Activated CD8-positive, alpha-beta memory T cell treated with anti-CD3 and anti-CD28 coated beads for 36 hours (primary cell): ENCODE measurements around the gene HINT3. TPM values are rescaled to one million over a fixed set of nuclear protein-coding genes. Genes with fewer than 3 reads are reported as not detected.

ENCODE experiments used
- CTCF ChIA-PET: fragments of 350-600 bp; sonication (Branson Sonifier 250); formaldehyde crosslinking; loops from one replicate; lab custom pipeline; 2021; ENCODE audit warnings: antibody characterized with exemption; lab: Charles Lee
- POLR2A ChIA-PET: fragments of 350-600 bp; sonication (Branson Sonifier 250); formaldehyde crosslinking; loops from one replicate; lab custom pipeline; 2021; ENCODE audit warnings: antibody characterized with exemption; lab: Charles Lee
- total RNA-seq, 2 experiments: library from RNA; stranded (reverse); gene quantifications; one replicate each; pipeline ENCODE4 v1.2.3, GENCODE V29; 2021

HINT3 gene
- total RNA-seq, 2 experiments from 2014 or later = 10.3 TPM

- POLR2A ChIA-PET = interaction anchor here (0.6 kb wide), 2 partner anchors 158 to 165 kb away, joined by 4 to 5 read pairs; no protein-coding TSS in a partner anchor
- CTCF ChIA-PET = no interaction called here
These were observed 26.8 kb downstream of the HINT3 start for GRCh38 chr6:125983246-125983945.

GRCh38 chr6:125984311-125984710 lies 27.7 kb downstream of the HINT3 start:
- ChIA-PET CTCF (interaction anchor here (0.6 to 1.2 kb wide), 3 partner anchors 9 to 358 kb away, joined by 3 to 6 read pairs (median 3); partner anchors contain the start of gene HINT3), POLR2A (no interaction called here)

GRCh38 chr6:125985522-125985921 lies 29.0 kb downstream of the HINT3 start:
- ChIA-PET CTCF (interaction anchor here (0.8 to 1.9 kb wide), 5 partner anchors 12 to 204 kb away, joined by 3 to 11 read pairs (median 4); partner anchors contain the start of gene NCOA7), POLR2A (interaction anchor here (1.7 to 1.9 kb wide), 2 partner anchors 196 to 205 kb away, joined by 10 to 23 read pairs; partner anchors contain the start of gene NCOA7)

GRCh38 chr6:125985979-125986300 lies 29.4 kb downstream of the HINT3 start:
- POLR2A ChIA-PET = interaction anchor here (1.7 to 2.0 kb wide), 3 partner anchors 29 to 205 kb away, joined by 7 to 23 read pairs (median 10); partner anchors contain the start of gene NCOA7
- CTCF ChIA-PET = interaction anchor here (0.8 to 1.9 kb wide), 6 partner anchors 10 to 205 kb away, joined by 3 to 11 read pairs (median 4); partner anchors contain the start of gene NCOA7

- CTCF ChIA-PET = interaction anchor here (0.7 to 1.9 kb wide), 7 partner anchors 9 to 205 kb away, joined by 3 to 11 read pairs (median 4); partner anchors contain the start of gene NCOA7
These were observed 29.9 kb downstream of the HINT3 start, which contains the start of gene TRMT11 for GRCh38 chr6:125986301-125987025. TSS of gene TRMT11 (plus strand) at chr6:125986540. CDS start at chr6:125986551, 11 bp downstream.

GRCh38 chr6:125987026-125987617 lies 30.6 kb downstream of the HINT3 start:
- CTCF ChIA-PET = interaction anchor here (0.7 to 1.9 kb wide), 5 partner anchors 9 to 206 kb away, joined by 3 to 11 read pairs (median 4); partner anchors contain the start of gene NCOA7
- POLR2A ChIA-PET = interaction anchor here (1.0 to 2.0 kb wide), 4 partner anchors 30 to 206 kb away, joined by 3 to 23 read pairs (median 8); partner anchors contain the start of genes HINT3 and NCOA7

More at GRCh38 chr6:125986301-125987025, 29.9 kb downstream of the HINT3 start, which contains the start of gene TRMT11:
- POLR2A ChIA-PET = interaction anchor here (1.0 to 2.0 kb wide), 4 partner anchors 29 to 205 kb away, joined by 3 to 23 read pairs (median 8); partner anchors contain the start of genes HINT3 and NCOA7

- POLR2A ChIA-PET = no interaction called here
- CTCF ChIA-PET = no interaction called here
These were observed 31.7 kb downstream of the HINT3 start for GRCh38 chr6:125988280-125988679.

GRCh38 chr6:125989631-125990030 lies 33.1 kb downstream of the HINT3 start:
- CTCF ChIA-PET = interaction anchor here (0.7 kb wide), 1 partner anchor 9 kb away, joined by 4 read pairs; no protein-coding TSS in a partner anchor
- POLR2A ChIA-PET = no interaction called here

GRCh38 chr6:125991653-125992052 lies 35.1 kb downstream of the HINT3 start:
- ChIA-PET POLR2A (no interaction called here), CTCF (no interaction called here)

GRCh38 chr6:125994670-125995488 lies 38.3 kb downstream of the HINT3 start:
- CTCF ChIA-PET = interaction anchor here (1.1 to 1.3 kb wide), 2 partner anchors 39 to 681 kb away, joined by 3 to 4 read pairs; partner anchors contain the start of gene HINT3
- POLR2A ChIA-PET = no interaction called here

- CTCF ChIA-PET = interaction anchor here (0.6 kb wide), 1 partner anchor 10 kb away, joined by 4 read pairs; the partner anchor contains the start of gene TRMT11
These were observed 39.5 kb downstream of the HINT3 start for GRCh38 chr6:125995972-125996580.

GRCh38 chr6:126002755-126003679 lies 46.4 kb downstream of the HINT3 start:
- ChIA-PET CTCF (no interaction called here), POLR2A (no interaction called here)

More at GRCh38 chr6:125995972-125996580, 39.5 kb downstream of the HINT3 start:
- POLR2A ChIA-PET = no interaction called here

GRCh38 chr6:126007800-126008199 lies 51.2 kb downstream of the HINT3 start:
- ChIA-PET CTCF (no interaction called here), POLR2A (no interaction called here)

- CTCF ChIA-PET = no interaction called here
- POLR2A ChIA-PET = no interaction called here
These were observed 53.5 kb downstream of the HINT3 start for GRCh38 chr6:126010040-126010439.

- ChIA-PET POLR2A (no interaction called here), CTCF (no interaction called here)
These were observed 59.3 kb downstream of the HINT3 start for GRCh38 chr6:126015863-126016262.

GRCh38 chr6:126016591-126016990 lies 60.0 kb downstream of the HINT3 start:
- ChIA-PET POLR2A (no interaction called here), CTCF (no interaction called here)

GRCh38 chr6:126017668-126018067 lies 61.1 kb downstream of the HINT3 start:
- ChIA-PET POLR2A (no interaction called here), CTCF (no interaction called here)
